Measurements from ENCODE around the gene DNAJC17. TPM values are rescaled to one million over a fixed set of nuclear protein-coding genes. Genes with fewer than 3 reads are reported as not detected.

The DNAJC17 gene
- total RNA-seq, 1 experiment from 2014 or later = 23.5 TPM

DNA sequence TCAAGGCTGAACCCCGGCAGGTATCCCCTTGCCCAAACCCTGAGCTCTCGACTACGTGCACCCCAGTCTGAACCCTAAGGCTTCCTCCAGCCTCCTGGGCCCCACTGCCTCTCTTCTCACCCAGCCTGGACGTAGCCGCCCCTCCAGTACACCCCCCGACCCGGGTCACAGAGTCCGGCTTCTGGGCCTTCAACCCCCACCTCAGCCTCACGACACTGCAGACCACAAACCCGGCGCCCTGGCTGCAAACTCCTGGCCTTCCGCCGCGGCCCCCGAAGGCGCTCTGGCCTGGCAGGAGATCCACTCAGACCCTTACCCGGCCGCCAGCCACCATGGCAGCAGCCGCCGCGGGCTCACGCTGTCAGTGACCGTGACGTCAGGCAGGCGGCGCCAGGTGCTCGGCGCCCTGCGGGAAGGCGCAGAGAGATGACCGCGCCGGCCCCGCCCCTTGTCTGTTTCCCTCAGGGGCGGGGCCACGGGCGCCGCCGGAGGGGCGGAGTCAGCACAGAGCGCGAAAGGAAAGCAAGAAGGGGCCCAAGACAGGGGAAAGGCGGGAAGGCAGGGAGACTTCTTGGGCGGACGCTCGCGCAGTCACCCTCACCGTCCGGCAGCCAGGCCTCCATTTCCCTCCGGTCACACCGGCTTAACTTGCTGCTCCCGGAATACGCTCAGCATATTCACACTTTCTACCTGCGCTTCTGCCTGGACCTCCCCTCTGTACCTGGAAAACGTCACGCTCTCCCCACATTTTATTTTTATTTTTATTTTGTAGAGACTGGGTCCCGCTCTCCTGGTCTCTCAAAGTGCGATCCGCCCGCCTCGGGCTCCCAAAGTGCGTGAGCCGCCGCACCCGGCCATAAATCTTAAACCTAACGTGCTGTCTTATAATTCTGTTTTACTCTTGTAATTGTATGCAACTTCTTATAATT, 52.1 kb downstream of the DNAJC17 start, which contains the start of gene RMDN3:
TSS of gene RMDN3 (minus strand) at position 372 of the 929 bp plus-strand sequence. CDS start 471 bp downstream, outside the sequence.
- in situ Hi-C loops (cut with HindIII; ENCODE audit: low pct_unique_long_range_greater_than_20kb, low sequenced_read_pairs) = no loop called here
- peak; percentile 90 for DNase-seq (ENCODE audit: low read depth, low spot score)

- DNase-seq (ENCODE audit: low read depth, low spot score) = peak; percentile 28
- in situ Hi-C loops (cut with HindIII; ENCODE audit: low pct_unique_long_range_greater_than_20kb, low sequenced_read_pairs) = no loop called here
These were observed 52.7 kb downstream of the DNAJC17 start for GRCh38 chr15:40754574-40754882.

DNA sequence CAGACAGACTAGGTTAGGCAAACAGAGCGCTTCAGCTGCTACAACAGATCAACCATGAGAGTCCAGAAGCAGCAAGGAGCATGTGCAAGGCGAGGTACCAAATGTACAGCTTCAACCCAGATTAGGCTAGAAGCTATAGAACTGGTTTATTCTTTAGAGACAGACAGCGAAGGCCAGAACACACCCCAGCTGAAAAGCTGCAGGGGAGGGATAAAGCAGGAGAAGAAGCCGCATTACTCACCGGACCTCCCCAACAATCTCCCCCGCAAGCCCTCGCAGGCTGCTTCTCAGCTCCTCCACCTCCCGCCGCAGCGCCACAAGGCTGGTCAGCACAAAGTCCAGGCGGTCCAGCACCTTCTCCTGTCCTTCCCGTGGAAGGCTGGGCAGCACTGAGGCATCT, 55.5 kb downstream of the DNAJC17 start:
- in situ Hi-C loops (cut with HindIII; ENCODE audit: low pct_unique_long_range_greater_than_20kb, low sequenced_read_pairs) = no loop called here
- DNase-seq (ENCODE audit: low read depth, low spot score) = no peak

GRCh38 chr15:40750885-40751284, 56.4 kb downstream of the DNAJC17 start:
- DNase-seq (ENCODE audit: low read depth, low spot score) = no peak
- in situ Hi-C loops (cut with HindIII; ENCODE audit: low pct_unique_long_range_greater_than_20kb, low sequenced_read_pairs) = no loop called here

DNA sequence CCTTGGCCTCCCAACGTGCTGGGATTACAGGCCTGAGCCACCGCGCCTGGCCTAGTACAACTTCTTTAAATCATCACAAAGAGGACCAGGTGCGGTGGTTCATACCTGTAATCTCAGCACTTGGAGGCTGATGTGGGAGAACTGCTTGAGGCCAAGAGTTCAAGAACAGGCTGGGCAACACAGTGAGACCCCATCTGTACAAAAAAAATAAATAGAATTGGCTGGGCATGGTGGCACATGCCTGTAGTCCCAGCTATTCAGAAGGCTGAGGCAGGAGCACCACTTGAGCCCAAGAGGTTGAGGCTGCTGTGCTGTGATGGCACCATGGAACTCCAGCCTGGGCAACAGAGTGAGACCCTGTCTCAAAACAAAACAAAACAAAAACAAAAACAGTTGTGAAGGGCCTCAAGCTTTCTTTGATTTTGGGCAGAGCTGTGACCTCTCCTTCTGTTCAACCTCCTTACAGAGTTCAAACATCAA, 58.1 kb downstream of the DNAJC17 start:
- in situ Hi-C loops (cut with HindIII; ENCODE audit: low pct_unique_long_range_greater_than_20kb, low sequenced_read_pairs) = no loop called here
- no peak for DNase-seq (ENCODE audit: low read depth, low spot score)

GRCh38 chr15:40747685-40748631, 59.3 kb downstream of the DNAJC17 start:
- DNase-seq (ENCODE audit: low read depth, low spot score) = peak; percentile 63
- in situ Hi-C loops (cut with HindIII; ENCODE audit: low pct_unique_long_range_greater_than_20kb, low sequenced_read_pairs) = no loop called here

DNA sequence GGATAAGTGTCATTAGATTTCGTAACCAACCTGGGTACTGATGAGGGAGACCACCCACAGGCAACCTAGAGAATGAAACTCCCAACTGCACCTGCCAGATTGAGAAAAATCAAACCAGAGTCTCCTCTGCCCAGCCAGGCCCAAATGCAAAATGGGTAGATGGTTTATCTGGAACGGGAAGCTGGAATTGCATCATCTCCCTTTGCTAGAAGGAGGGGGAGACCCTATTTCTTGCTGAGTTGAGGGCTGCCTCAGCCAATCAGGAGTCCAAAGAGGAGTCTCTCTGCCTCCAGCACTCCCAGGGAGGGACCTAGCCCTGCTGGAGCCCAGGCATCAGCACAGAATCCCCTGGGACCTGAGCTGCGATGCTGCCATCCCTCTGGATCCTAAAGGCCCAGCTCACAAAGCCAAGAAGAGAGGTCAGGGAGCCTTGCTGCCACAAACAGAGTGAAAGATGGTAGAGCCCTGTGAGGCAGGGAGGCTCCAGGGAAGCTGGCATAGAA, 60.3 kb downstream of the DNAJC17 start:
- DNase-seq (ENCODE audit: low read depth, low spot score) = no peak
- in situ Hi-C loops (cut with HindIII; ENCODE audit: low pct_unique_long_range_greater_than_20kb, low sequenced_read_pairs) = no loop called here

- no peak for DNase-seq (ENCODE audit: low read depth, low spot score)
- in situ Hi-C loops (cut with HindIII; ENCODE audit: low pct_unique_long_range_greater_than_20kb, low sequenced_read_pairs) = no loop called here
These were observed 62.5 kb downstream of the DNAJC17 start for GRCh38 chr15:40744815-40745152.

DNA sequence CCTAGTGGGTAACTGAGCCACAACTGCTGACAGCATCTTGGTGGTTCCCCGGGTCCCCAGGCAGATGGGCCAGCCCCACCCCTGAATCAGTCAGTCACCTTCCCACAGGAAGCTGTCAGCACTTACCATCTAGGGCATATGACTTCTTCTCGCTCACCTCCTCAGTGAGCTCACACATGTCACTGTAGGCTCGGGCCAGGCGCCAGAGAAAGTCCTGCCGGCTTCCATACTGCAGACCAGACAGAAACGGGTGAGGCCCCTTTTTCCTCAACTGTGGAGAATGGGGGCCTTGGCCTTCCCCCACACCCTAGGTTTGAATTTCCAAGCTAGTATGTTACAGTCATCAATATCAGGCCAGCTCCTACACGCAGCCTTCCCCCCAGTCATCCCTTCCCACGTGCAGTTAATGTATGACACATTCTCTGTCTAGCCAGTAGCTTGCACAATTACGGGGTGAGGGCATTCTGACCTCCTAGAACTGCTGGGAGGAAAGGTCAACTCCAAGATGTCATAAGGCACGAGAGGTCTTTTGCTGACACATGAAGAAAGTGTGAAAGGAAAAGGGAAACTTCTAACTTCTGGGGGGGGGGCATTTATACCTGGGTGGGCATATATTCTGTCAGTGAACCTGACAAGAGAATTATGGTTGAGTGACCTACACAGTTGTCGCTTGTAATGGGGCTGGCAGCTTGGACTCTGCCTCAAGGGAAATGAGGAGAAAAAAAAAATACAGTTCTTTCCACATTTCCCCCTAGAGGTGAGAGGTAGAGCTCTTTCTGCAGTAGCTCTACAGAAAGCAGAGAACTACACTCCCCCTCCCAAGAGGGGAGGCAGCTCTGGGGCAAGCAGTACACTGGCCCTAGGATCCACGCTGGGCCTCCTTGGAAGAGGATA, 63.1 kb downstream of the DNAJC17 start:
- in situ Hi-C loops (cut with HindIII; ENCODE audit: low pct_unique_long_range_greater_than_20kb, low sequenced_read_pairs) = no loop called here
- no peak for DNase-seq (ENCODE audit: low read depth, low spot score)

DNA sequence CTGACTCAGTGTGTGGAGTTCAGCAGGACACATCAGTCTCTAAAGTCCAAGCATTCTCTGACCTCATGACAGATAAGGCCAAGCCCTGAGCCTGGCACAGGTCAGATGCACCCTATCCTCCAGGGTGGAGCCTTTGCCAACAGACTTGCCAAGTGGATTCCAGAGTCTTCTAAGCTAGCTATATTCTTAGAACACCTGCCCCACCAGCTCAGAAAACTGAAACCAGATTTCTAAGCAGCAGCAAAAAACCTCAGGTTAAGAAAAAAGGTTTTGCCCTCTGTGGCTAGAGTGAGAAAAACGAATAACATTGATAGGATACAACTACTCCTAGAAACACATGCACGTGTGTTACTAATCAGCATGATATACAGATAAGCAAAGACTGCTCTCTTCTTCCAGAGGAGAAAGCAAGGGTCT, 63.8 kb downstream of the DNAJC17 start:
- no peak for DNase-seq (ENCODE audit: low read depth, low spot score)
- in situ Hi-C loops (cut with HindIII; ENCODE audit: low pct_unique_long_range_greater_than_20kb, low sequenced_read_pairs) = no loop called here

DNA sequence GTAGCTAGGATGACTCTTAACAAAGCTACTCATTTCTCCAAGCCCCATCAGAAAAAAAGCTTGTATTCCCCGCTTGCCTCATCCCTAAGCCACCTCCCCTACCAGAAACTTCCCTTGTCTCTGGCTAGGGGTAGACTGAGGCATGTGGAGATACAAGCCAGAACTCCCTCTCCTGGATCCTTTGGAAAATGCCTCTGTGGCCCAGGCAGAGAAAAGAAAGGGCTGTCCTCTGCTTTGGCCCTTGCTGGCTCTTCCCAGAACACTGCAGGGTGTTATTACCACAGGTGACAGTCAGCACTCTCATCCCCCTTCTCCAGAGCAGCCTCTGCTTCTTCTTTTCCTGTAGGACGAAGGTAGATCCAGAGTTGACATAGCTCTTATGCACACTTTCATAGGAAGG, 67.4 kb downstream of the DNAJC17 start:
- in situ Hi-C loops (cut with HindIII; ENCODE audit: low pct_unique_long_range_greater_than_20kb, low sequenced_read_pairs) = no loop called here
- DNase-seq (ENCODE audit: low read depth, low spot score) = no peak

DNA sequence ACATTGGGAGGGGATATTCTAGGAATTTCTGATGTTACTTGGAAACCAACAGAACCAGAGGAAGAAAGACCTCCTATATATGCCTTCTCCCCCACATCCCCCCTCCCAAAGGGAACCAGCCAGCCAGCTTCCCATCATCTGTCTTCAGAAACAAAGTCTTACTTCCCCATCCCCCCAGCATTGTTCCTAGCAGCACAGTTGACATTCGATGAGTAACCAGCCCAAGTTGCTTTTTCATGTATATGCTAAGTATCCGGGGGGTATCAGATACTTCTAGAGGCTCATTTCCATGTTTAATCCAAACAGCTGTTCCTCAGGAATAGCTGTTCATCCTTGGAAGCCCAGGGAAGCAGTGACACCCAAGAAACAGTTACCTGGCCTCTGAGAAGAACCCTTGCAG, 68.2 kb downstream of the DNAJC17 start:
- in situ Hi-C loops (cut with HindIII; ENCODE audit: low pct_unique_long_range_greater_than_20kb, low sequenced_read_pairs) = no loop called here
- DNase-seq (ENCODE audit: low read depth, low spot score) = no peak

- in situ Hi-C loops (cut with HindIII; ENCODE audit: low pct_unique_long_range_greater_than_20kb, low sequenced_read_pairs) = no loop called here
These were observed 70.2 kb downstream of the DNAJC17 start for GRCh38 chr15:40737048-40737447.

GRCh38 chr15:40736575-40736974, 70.7 kb downstream of the DNAJC17 start:
- no peak for DNase-seq (ENCODE audit: low read depth, low spot score)
- in situ Hi-C loops (cut with HindIII; ENCODE audit: low pct_unique_long_range_greater_than_20kb, low sequenced_read_pairs) = no loop called here

More at GRCh38 chr15:40737048-40737447, 70.2 kb downstream of the DNAJC17 start:
- DNase-seq (ENCODE audit: low read depth, low spot score) = no peak

- in situ Hi-C loops (cut with HindIII; ENCODE audit: low pct_unique_long_range_greater_than_20kb, low sequenced_read_pairs) = no loop called here
- DNase-seq (ENCODE audit: low read depth, low spot score) = no peak
These were observed 76.2 kb downstream of the DNAJC17 start for GRCh38 chr15:40731034-40731433.

DNA sequence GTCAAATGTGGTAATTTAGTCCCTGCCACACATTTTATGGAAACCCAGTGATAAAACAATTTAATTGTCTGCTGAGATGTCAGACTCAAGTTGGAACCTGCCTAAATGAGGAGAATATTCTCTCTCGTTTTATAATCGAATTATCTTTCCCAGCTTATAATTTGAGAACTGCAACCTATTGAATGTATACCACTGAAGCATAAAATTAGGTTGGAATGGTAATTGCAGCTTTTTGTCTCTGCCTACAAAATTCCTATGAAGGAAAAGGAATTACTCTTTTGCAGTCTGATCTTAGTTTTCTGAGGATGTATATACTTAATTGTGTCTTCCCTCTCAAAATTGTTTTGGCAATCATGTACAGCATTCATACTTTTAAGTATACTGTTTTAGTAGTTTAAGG, 83.4 kb downstream of the DNAJC17 start:
- no peak for DNase-seq (ENCODE audit: low read depth, low spot score)
- in situ Hi-C loops (cut with HindIII; ENCODE audit: low pct_unique_long_range_greater_than_20kb, low sequenced_read_pairs) = no loop called here

DNA sequence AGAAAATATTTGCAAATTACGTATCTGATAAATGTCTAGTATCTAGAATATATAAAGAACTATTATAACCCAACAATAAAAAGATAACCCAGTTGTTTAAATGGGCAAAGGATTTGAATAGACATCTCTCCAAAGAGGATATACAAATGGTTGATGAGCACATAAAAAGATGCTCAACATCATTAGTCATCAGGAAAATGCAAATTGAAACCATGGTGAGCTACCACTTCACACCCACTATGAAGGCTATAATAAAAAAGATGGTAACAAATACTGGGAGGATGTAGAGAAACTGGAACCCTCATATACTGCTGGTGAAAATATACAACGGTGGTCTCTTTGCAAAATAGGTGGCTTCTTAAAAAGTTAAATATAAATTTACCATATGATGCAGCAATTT, 84.3 kb downstream of the DNAJC17 start:
- in situ Hi-C loops (cut with HindIII; ENCODE audit: low pct_unique_long_range_greater_than_20kb, low sequenced_read_pairs) = no loop called here
- no peak for DNase-seq (ENCODE audit: low read depth, low spot score)

Data from SK-MEL-5 (cell line).